ENCODE measurements around the gene USP19.

USP19 gene

GRCh38 chr3:49135499-49135898 lies 14.9 kb upstream of the USP19 start:
- Histone ChIP-seq H3K4me3 (ENCODE audit: low read depth, low read length) (no peak overlapping the region), H3K4me1 (ENCODE audit: control insufficient read depth in 1 of 2, insufficient read depth in 2 of 2, low read length in 2 of 2) (peaks cover 13 to 20% of the 10 kb centered on the region in 2 experiments), H4K8ac (ENCODE audit: low read depth, low read length) (no peak overlapping the region), H2BK12ac (ENCODE audit: low read length) (no peak overlapping the region), H3K79me2 (ENCODE audit: control insufficient read depth, insufficient read depth, low read length, poor library complexity) (peaks cover 11% of the 10 kb centered on the region), H3K9ac (ENCODE audit: low read length) (no peak overlapping the region), H2BK120ac (ENCODE audit: insufficient read depth, low read length, poor library complexity) (no peak overlapping the region), H3K4me2 (ENCODE audit: low read length) (no peak overlapping the region), H4K12ac (ENCODE audit: low read depth, low read length) (no peak overlapping the region), H3K9me3 (ENCODE audit: insufficient read depth, low read depth, low read length) (peaks cover 6% of the 10 kb centered on the region), H3K14ac (ENCODE audit: low read length) (no peak overlapping the region), H3K79me1 (ENCODE audit: low read length) (peaks cover 15% of the 10 kb centered on the region), H3K4ac (ENCODE audit: low read depth, low read length) (no peak overlapping the region), H2AFZ (ENCODE audit: insufficient read depth, low read length, poor library complexity) (no peak overlapping the region), H3K27ac (ENCODE audit: low read depth, low read length) (no peak overlapping the region), H3K36me3 (ENCODE audit: control insufficient read depth in 1 of 2, insufficient read depth in 2 of 2, low read length in 2 of 2) (peaks cover 9 to 10% of the 10 kb centered on the region in 2 experiments), H3K23ac (ENCODE audit: low read length) (no peak overlapping the region), H4K91ac (ENCODE audit: low read depth, low read length) (peak overlapping the region; percentile 29), H2AK5ac (ENCODE audit: low read length) (peak overlapping the region; percentile 75), H2BK5ac (ENCODE audit: low read depth, low read length, poor library complexity) (no peak overlapping the region), H3K27me3 (ENCODE audit: insufficient read depth, low read length) (no peaks in the 10 kb centered on the region), H3K18ac (ENCODE audit: low read length) (no peak overlapping the region)
- DNase-seq, result no peak
- WGBS (ENCODE audit: extremely low coverage, insufficient coverage, insufficient read length), result no CpG with 5 or more reads among the region's 4 CpGs

GRCh38 chr3:49134471-49135265 lies 14.0 kb upstream of the USP19 start:
- Histone ChIP-seq H3K27me3 (ENCODE audit: insufficient read depth, low read length) (no peaks in the 10 kb centered on the region), H4K12ac (ENCODE audit: low read depth, low read length) (no peak overlapping the region), H3K23ac (ENCODE audit: low read length) (no peak overlapping the region), H3K18ac (ENCODE audit: low read length) (no peak overlapping the region), H2BK5ac (ENCODE audit: low read depth, low read length, poor library complexity) (no peak overlapping the region), H2BK120ac (ENCODE audit: insufficient read depth, low read length, poor library complexity) (peak overlapping the region; percentile 18), H3K9ac (ENCODE audit: low read length) (no peak overlapping the region), H3K4me3 (ENCODE audit: low read depth, low read length) (no peak overlapping the region), H3K79me2 (ENCODE audit: control insufficient read depth, insufficient read depth, low read length, poor library complexity) (peaks cover 11% of the 10 kb centered on the region), H3K14ac (ENCODE audit: low read length) (no peak overlapping the region), H3K4me1 (ENCODE audit: control insufficient read depth in 1 of 2, insufficient read depth in 2 of 2, low read length in 2 of 2) (peaks cover 10 to 18% of the 10 kb centered on the region in 2 experiments), H2AK5ac (ENCODE audit: low read length) (peak overlapping the region; percentile 44), H3K4me2 (ENCODE audit: low read length) (no peak overlapping the region), H3K79me1 (ENCODE audit: low read length) (peaks cover 15% of the 10 kb centered on the region), H3K36me3 (ENCODE audit: control insufficient read depth in 1 of 2, insufficient read depth in 2 of 2, low read length in 2 of 2) (peaks cover 13 to 18% of the 10 kb centered on the region in 2 experiments), H4K91ac (ENCODE audit: low read depth, low read length) (peak overlapping the region; percentile 32), H4K8ac (ENCODE audit: low read depth, low read length) (no peak overlapping the region), H3K9me3 (ENCODE audit: insufficient read depth, low read depth, low read length) (peaks cover 2% of the 10 kb centered on the region), H3K27ac (ENCODE audit: low read depth, low read length) (no peak overlapping the region), H3K4ac (ENCODE audit: low read depth, low read length) (no peak overlapping the region), H2BK12ac (ENCODE audit: low read length) (peak overlapping the region; percentile 15), H2AFZ (ENCODE audit: insufficient read depth, low read length, poor library complexity) (no peak overlapping the region)
- WGBS (ENCODE audit: extremely low coverage, insufficient coverage, insufficient read length), result no CpG with 5 or more reads among the region's 3 CpGs
- DNase-seq, result no peak

GRCh38 chr3:49133226-49133951 lies 12.8 kb upstream of the USP19 start:
- Histone ChIP-seq H4K12ac (ENCODE audit: low read depth, low read length) (peak overlapping the region; percentile 94), H3K27me3 (ENCODE audit: insufficient read depth, low read length) (no peaks in the 10 kb centered on the region), H2AK5ac (ENCODE audit: low read length) (peak overlapping the region; percentile 50), H2BK120ac (ENCODE audit: insufficient read depth, low read length, poor library complexity) (peak overlapping the region; percentile 99), H4K8ac (ENCODE audit: low read depth, low read length) (peak overlapping the region; percentile 97), H3K4me2 (ENCODE audit: low read length) (peak overlapping the region; percentile 87), H2AFZ (ENCODE audit: insufficient read depth, low read length, poor library complexity) (peak overlapping the region; percentile 88), H4K91ac (ENCODE audit: low read depth, low read length) (peak overlapping the region; percentile 99), H3K23ac (ENCODE audit: low read length) (no peak overlapping the region), H3K14ac (ENCODE audit: low read length) (peak overlapping the region; percentile 98), H3K36me3 (ENCODE audit: control insufficient read depth in 1 of 2, insufficient read depth in 2 of 2, low read length in 2 of 2) (peaks cover 26 to 30% of the 10 kb centered on the region in 2 experiments), H3K79me1 (ENCODE audit: low read length) (peaks cover 15% of the 10 kb centered on the region), H3K4ac (ENCODE audit: low read depth, low read length) (peak overlapping the region; percentile 90), H3K9ac (ENCODE audit: low read length) (peak overlapping the region; percentile 74), H3K4me1 (ENCODE audit: control insufficient read depth in 1 of 2, insufficient read depth in 2 of 2, low read length in 2 of 2) (peaks cover 10 to 18% of the 10 kb centered on the region in 2 experiments), H3K9me3 (ENCODE audit: insufficient read depth, low read depth, low read length) (no peaks in the 10 kb centered on the region), H3K18ac (ENCODE audit: low read length) (peak overlapping the region; percentile 95), H3K79me2 (ENCODE audit: control insufficient read depth, insufficient read depth, low read length, poor library complexity) (peaks cover 11% of the 10 kb centered on the region), H3K4me3 (ENCODE audit: low read depth, low read length) (peak overlapping the region; percentile 75), H2BK12ac (ENCODE audit: low read length) (peak overlapping the region; percentile 95), H2BK5ac (ENCODE audit: low read depth, low read length, poor library complexity) (peak overlapping the region; percentile 94), H3K27ac (ENCODE audit: low read depth, low read length) (peak overlapping the region; percentile 77)
- no CpG with 5 or more reads among the region's 30 CpGs for WGBS (ENCODE audit: extremely low coverage, insufficient coverage, insufficient read length)
- DNase-seq, result peak; percentile 67 to 88

- H3K4me3 ChIP-seq (ENCODE audit: low read depth, low read length), result peak within 1 kb of the TSS; percentile 75
- peak within 1 kb of the TSS; percentile 99 for H2BK120ac ChIP-seq (ENCODE audit: insufficient read depth, low read length, poor library complexity)
- peak within 1 kb of the TSS; percentile 94 for H4K12ac ChIP-seq (ENCODE audit: low read depth, low read length)
- peak within 1 kb of the TSS; percentile 87 for H3K4me2 ChIP-seq (ENCODE audit: low read length)
- no CpG with 5 or more reads among the region's 28 CpGs for WGBS (ENCODE audit: extremely low coverage, insufficient coverage, insufficient read length)
- H2BK5ac ChIP-seq (ENCODE audit: low read depth, low read length, poor library complexity), result peak within 1 kb of the TSS; percentile 94
- peak; percentile 96 for DNase-seq
- H4K8ac ChIP-seq (ENCODE audit: low read depth, low read length), result peak within 1 kb of the TSS; percentile 97
- H2BK12ac ChIP-seq (ENCODE audit: low read length), result peak within 1 kb of the TSS; percentile 95
- H2AFZ ChIP-seq (ENCODE audit: insufficient read depth, low read length, poor library complexity), result peak within 1 kb of the TSS; percentile 88
- H3K9ac ChIP-seq (ENCODE audit: low read length), result peak within 1 kb of the TSS; percentile 78
- H3K27me3 ChIP-seq (ENCODE audit: insufficient read depth, low read length), result no peaks in the 10 kb centered on the region
- peak within 1 kb of the TSS; percentile 98 for H3K14ac ChIP-seq (ENCODE audit: low read length)
- H3K36me3 ChIP-seq (ENCODE audit: control insufficient read depth in 1 of 2, insufficient read depth in 2 of 2, low read length in 2 of 2), result peaks cover 31 to 35% of the 10 kb centered on the region in 2 experiments
- H3K4ac ChIP-seq (ENCODE audit: low read depth, low read length), result peak within 1 kb of the TSS; percentile 90
- peaks cover 10 to 18% of the 10 kb centered on the region in 2 experiments for H3K4me1 ChIP-seq (ENCODE audit: control insufficient read depth in 1 of 2, insufficient read depth in 2 of 2, low read length in 2 of 2)
- no peak within 1 kb of the TSS for H3K23ac ChIP-seq (ENCODE audit: low read length)
- H3K27ac ChIP-seq (ENCODE audit: low read depth, low read length), result peak within 1 kb of the TSS; percentile 92
- no peaks in the 10 kb centered on the region for H3K9me3 ChIP-seq (ENCODE audit: insufficient read depth, low read depth, low read length)
- peak within 1 kb of the TSS; percentile 95 for H3K18ac ChIP-seq (ENCODE audit: low read length)
- peaks cover 11% of the 10 kb centered on the region for H3K79me2 ChIP-seq (ENCODE audit: control insufficient read depth, insufficient read depth, low read length, poor library complexity)
- H3K79me1 ChIP-seq (ENCODE audit: low read length), result peaks cover 15% of the 10 kb centered on the region
- H2AK5ac ChIP-seq (ENCODE audit: low read length), result peak within 1 kb of the TSS; percentile 95
- H4K91ac ChIP-seq (ENCODE audit: low read depth, low read length), result peak within 1 kb of the TSS; percentile 99
Measured at GRCh38 chr3:49132437-49133225, 12.0 kb upstream of the USP19 start, which contains the start of gene LAMB2. Gene LAMB2, minus strand, starts transcription at chr3:49133050. Its CDS starts 183 bp downstream, at chr3:49132867.
